Measurements from ENCODE around the gene RHBDL3.
"Not testable (repeated sequence)": the region's sequence is repeated elsewhere in the genome, so short reads cannot be mapped to it uniquely, and the experiment has no call there.

Gene RHBDL3

DNA sequence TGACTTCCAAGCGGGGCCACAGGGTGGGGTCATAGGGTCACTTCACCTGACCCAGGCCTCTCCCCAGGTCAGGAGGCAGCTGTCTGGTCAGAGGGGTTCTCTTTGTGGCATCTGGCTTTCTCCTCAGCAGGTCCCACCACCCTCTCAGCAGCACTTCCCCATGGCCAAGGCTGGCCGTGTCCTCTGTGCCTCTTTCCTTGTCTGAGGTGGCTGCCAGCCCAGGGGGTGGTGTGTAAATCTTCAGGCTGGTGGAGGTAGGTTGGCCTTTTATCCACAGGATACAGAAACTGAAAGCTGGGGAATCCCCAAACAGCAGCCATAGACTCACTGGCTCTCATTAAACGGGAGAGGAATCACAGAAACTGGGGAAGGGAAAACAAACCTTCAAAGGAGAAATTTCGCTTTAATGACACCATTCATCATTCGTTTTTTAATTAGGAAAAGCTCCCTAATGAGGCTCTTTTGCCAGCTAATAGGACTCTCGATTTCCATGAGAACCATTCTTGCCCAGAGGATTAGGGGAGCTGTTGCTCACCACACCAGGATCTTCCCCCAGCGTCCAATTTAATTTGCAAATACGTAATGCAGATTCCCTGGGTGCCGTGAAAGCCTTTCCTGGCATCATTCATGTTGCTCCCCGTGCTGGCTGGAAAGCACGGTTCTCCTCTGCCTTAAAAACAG, 58.3 kb downstream of the RHBDL3 start:
- DNase-seq (ENCODE audit: low read depth in 2 of 2) = peak in 1 of 2 donors; percentile 9

DNA sequence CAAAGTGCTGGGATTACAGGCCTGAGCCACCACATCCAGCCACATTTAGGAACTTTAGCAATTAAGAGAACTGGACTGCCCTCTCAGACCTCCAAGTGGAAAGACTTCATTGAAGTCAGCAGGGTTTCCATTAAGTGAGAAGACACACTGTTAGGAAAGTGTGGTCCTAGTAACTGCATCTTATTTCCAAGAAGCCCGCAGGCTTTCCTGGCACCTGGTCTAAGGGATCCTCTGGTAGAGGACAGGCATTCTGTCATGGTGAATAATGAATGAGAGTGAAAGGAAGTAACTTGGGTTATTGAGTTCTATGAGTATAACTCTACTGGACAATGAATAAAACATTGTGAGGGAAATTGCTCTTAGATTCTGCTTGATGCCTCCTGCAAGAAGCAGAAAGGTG, 62.3 kb downstream of the RHBDL3 start:
- DNase-seq (ENCODE audit: low read depth in 2 of 2) = no peak

DNA sequence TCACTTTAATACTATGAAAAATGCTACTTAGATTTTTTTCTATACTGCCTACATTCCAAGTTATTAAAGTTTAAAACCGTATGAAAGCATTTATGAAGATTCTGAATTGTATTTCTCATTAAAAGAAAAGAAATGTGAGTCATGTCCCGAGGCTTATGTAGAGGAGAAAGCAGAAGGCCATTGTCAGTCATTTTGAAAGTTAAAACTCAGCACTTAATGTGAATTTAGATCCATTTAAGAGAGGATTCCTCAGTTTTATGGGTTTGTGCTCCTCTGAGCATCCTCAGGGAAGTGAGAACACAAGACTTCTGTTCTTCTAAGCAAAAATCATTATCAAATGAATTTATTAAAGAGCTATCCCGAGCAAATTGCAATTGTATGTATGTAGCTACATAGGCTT, 64.5 kb downstream of the RHBDL3 start:
- DNase-seq (ENCODE audit: low read depth in 2 of 2) = no peak

DNA sequence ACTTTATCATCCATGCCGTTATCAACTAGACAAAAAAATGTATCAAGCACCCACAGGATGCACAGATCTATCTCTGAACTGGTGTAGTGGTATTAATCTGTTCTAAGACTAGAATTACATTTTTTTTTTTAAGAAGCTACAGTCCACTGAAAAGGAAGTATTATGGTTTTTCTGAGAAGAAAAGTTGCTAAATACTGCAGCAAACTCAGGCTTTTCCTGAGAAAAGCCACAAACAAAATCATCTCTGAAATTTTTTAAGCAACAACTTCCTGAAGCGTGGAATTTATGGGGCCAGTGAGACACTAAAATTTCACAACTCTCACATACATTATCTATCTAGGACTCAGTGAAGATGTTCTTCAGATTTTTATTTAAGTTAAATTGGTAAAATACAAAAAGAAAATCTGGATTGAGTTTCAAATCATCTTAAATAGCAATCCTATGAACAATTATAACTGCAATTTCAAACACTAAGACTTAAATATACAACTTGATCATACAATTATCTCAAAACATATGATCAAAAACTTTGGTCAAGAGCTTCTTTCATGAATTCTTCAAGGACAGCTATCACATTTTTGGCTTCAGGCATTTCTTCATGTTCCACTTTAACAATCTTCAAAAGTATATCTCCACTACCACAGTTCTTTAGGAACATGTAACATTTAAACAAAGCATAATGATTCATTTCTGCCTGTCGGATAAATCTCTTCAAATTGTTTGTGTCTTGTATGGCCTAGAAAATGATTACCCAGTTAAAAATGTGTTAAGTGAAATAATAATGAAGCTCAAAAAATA, 65.8 kb downstream of the RHBDL3 start:
- no peak for DNase-seq (ENCODE audit: low read depth in 2 of 2)

DNA sequence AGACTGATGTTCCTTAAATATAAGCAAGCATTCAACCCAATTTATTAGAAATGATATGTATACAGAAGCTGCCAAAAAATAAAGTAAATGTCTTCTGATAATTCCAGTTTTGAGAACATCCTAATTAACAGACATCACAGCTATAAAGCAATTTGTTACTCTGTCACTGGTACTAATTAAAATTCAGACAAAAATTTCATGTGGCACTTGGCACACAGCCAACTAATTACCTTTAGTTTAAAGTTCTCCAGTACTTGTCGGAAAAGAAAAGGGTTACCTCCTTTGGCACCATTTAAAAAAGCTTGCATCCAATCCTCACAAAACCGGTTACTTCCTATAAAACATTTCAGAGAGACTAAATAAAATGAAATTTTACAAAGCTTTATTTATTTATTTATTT, 67.6 kb downstream of the RHBDL3 start:
- DNase-seq (ENCODE audit: low read depth in 2 of 2) = no peak

DNA sequence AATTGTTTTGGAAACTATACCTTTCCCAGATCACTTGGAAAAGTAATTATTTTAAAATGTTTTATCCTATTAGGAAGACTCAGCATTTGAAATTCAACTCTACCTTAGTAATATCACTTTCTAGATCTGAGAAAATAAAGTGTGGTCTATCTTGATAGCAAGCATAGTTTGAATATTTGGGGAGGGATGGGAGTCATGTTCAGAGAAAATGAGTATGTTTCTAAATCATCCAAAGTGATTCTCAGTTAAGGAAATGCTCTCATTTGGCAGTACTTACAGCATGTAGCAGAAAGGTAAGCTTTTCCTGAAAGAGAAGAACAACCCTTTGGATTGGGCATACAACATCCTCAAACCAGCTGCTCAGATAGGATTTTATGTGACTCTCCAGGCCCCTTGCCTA, 69.4 kb downstream of the RHBDL3 start:
- no peak for DNase-seq (ENCODE audit: low read depth in 2 of 2)

DNA sequence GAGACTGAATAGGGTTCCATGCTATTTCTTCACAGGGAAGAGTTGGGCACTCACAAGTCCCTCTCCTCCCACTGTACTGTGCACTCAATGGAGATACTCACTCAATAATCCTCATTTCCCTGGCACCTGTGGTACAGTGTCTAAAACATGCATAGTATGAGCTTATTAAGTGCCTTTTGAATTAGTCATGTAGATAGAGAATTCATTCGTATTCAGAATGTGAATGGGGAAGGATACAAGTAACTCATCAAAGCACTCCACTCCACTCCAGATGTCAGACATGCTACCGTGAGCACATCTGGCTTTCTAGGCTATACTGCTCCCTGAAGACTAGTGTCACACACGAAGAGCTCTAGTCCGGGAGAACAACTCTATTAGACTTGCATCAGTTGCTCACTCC, 70.1 kb downstream of the RHBDL3 start:
- no peak for DNase-seq (ENCODE audit: low read depth in 2 of 2)

DNA sequence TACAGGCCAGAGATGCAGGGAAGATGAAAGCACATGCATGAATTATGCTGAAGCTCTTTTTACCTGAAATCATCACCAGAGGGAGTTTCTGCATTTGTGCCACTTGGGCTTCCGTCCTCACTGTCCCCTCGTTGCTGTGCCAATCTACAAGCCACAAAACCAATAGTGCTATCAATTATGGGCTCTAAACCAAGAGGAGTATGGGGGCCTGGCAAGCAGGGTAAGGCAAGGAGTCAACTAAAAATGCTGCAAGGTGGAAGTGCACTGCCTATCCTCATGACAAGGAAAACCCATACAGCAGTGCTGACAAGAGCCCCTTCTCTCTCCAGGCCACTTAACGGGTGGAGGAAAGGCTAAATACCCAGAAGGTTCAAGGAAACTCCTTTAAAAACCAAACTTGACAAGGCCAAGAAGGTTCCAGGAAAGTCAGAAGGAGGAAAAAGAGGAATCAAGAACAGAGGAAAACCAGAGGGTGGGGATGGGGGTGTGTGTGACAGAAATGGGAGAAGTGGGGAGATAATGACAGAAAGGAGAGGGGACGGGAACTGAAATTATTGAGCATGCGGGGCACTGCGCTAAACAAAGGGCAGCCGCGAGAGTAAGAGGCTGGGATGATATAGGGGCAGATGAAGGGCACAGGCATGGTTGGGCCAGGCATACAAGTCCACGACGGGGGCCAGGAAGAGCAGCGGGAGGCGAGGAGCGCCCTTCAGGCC, 75.7 kb downstream of the RHBDL3 start:
- no peak for DNase-seq (ENCODE audit: low read depth in 2 of 2)

DNA sequence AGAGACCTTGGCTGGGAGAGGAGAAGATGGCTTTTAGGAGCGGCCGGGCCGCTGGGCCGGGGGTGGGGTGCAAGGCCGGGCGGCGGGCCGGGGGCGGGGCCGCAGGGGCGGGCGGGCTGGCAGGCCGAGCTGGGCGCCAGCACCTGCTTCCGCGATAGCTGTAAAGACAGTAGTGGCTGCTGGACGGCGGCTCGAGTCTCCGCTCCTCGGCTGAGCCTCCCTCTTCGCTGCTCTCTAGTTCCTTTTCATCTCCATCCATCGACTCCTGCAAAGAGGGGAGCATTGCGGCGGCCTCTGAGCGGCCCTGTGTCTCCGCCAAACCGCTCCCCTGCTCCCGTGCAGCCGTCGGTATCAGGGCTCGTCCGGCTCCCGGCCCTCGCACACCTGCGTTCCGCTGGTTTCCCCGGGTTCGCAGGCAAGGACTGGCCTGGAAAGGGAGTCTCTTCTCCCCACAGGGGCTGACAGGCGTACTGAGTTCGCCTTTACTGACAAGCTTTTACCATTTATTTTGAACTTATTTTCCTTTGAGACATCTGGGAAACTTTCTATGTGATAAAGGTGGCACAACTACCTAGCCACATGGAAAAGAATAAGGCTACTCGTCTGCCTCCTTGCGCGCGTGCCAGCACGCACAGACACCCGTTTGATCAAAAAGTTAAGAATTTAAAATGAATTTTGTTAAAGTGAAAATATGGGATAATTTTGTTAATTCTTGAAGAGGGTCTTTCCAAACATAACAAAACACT, 76.4 kb downstream of the RHBDL3 start, which contains the start of gene C17orf75:
Gene C17orf75, minus strand, starts transcription at position 317 of the 746 bp plus-strand sequence. Its CDS starts 34 bp downstream, at position 283.
- DNase-seq (ENCODE audit: low read depth in 2 of 2) = peak; percentile 76 to 77

DNA sequence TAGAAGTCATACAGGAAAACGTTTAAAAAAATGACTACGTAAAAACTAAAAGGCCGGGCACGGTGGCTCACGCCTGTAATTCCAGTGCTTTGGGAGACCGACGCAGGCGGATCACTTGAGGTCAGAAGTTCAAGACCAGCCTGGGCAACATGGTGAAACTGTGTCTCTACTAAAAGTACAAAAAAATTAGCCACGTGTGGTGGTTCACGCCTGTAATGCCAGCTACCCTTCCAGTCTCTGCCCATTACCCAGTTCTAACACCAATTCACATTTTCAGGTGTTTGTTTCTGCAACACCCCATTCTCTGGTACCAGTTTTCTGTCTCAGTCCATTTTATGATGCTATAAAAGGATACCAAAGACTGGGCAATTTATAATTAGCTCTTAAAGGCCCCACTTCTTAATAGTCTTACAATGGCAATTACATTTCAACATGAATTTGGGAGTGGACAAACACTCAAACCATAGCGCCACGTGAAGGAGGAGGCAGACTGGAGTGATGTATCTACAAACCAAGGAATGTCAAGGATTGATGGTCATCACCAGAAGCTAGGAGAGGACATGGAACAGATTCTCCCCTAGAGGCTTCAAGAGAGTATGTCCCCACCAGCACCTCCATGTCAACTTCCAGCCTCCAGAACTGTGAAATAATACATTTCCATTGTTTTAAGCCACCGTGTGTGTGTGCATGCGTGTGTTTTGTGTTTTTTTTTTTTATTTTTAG, 77.1 kb downstream of the RHBDL3 start:
- no peak for DNase-seq (ENCODE audit: low read depth in 2 of 2)

DNA sequence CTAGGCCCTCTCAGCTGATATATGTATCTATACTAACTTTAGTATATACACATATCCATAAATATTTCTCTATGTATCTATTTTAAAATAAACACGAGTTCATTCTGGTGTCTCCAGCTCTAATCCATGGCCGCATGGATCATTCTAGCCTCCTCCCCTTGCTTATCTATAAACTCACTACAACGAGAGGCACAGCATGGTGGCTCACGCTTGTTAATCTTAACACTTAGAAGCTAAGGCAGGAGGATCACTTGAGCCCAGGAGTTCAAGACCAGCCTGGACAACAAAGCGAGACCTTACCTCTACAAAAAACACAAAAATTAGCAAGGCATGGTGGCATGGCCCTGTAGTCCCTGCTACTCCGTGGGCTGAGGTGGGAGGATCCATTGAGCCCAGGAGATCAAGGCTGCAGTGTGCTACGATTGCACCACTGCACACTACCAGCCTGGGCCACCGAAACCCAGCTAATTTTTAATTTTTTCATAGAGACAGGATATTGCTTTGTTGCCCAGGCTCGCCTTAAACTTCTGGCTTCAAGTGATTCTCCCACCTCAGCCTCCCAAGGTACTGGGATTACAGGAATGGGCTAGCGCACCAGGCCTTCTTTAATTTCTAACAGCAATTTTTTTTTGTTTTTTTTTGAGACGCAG, 80.4 kb downstream of the RHBDL3 start:
- no peak for DNase-seq (ENCODE audit: low read depth in 2 of 2)

DNA sequence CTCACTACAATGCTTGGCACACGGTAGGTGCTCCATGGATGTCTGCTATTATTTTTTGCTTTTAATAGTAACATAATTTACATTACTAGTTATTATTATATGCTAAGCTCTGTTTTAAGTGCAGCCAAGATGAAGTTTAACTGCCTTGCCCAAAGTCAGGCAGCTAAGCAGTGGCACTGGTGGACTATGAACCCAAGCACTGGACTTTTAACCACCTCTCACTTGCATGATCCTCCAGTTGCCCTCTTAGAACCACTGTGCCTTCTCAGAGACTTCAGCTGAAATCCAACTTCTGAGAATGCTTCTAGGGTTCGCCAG, 82.8 kb downstream of the RHBDL3 start:
- no peak for DNase-seq (ENCODE audit: low read depth in 2 of 2)

DNA sequence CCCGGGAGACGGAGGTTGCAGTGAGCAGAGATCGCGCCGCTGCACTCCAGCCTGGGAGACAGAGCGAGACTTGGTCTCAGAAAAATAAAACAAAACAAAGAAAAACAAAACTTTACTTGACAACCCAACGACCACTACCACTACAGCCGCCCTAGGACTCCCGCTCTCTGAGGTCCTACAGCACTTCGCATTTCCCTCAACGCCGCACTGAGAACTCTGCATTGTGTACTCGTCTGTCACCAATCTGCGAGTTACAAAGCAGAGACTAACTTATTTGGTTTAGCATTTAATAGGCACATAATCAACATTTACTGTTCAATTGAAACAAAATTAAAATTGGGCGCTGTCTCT, 83.8 kb downstream of the RHBDL3 start:
- DNase-seq (ENCODE audit: low read depth in 2 of 2) = no peak

DNA sequence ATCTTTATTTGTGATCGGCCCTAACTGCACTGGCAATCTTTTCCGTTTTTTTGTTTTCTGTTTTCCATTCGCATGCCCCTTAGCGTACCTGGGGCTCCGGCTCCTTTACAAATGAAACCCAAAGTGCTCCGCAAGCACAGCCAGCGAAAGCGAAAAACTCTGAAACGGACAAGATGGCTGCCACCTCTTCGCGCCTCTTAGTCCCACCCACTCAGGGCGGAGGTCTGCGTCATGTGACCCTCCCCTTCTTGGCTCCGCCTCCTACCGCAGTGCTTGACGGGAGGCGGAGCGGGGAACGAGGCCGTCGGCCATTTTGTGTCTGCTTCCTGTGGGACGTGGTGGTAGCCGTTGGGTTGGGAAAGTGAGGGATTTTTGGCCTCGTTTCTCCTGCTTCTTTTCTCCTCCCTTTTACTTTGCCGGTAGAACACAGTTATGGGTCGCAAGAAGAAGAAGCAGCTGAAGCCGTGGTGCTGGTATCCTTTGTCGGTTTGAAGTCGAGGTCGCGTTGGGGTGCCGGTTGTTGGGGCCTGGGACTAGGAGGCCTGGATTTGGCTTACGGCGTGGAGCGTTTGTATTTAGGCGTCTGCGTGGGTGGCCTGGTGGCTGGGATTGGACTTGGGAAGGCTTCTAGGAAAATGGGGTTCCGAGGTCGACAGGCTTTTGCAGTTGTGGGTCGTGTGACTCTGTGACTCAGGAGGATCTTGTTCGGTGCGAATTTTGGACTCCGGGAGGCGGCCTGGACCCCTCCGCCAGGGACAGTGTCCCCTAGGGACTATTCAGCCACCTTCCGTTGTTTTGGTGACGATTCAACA, 84.4 kb downstream of the RHBDL3 start, which contains the start of gene ZNF207:
Gene ZNF207, plus strand, starts transcription at position 304 of the 812 bp plus-strand sequence. Its CDS starts 129 bp downstream, at position 433.
- peak; percentile 93 to 94 for DNase-seq (ENCODE audit: low read depth in 2 of 2)

DNA sequence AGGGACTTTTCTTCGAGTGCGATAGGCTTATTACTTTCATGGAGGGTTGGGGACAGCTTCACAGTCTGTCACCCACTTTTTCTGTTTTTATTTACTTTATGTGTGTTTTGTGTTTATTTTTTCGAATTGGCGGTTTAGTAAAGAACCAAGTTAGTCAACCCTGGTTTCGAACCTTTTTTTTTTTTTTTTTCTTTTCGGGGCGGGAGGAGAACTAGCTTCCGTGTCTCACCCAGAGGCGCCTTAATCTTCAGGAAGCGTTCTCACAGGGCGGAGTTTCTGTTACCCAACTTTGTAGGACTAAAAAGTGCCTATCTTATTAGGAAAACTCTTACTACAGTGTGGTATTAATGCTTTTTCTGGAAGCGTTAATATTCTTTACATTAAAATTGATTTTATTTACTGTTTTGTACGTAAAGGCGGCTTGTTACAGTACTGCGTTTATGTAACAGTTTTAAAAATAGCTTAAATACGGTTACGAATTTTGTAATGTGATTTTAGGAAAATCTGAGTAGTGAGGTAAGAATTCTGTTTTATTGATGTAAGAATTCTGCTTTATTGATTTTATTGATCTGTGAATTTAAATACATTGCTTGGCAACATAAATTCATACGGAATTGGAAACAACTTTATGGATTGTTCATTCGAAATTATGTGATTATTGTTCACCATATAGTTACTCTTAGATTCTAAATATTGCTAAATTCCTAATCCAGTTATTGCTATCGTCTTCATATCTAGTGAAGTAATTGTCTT, 85.2 kb downstream of the RHBDL3 start:
- DNase-seq (ENCODE audit: low read depth in 2 of 2) = no peak

DNA sequence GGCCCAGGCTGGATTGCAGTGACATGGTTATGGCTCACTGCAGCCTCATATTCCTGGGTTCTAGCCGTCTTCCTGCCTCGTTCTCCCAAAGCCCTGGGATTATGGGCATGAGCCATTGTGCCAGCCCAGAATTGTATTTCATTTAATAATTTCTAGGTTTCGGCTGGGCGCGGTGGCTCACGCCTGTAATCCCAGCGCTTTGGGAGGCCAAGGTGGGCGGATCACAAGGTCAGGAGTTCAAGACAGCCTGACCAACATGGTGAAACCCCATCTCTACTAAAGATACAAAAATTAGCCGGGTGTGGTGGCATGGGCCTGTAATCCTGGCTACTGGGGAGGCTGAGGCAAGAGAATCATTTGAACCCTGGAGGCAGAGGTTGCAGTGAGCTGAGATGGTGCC, 87.1 kb downstream of the RHBDL3 start:
- DNase-seq (ENCODE audit: low read depth in 2 of 2) = not testable (repeated sequence)

DNA sequence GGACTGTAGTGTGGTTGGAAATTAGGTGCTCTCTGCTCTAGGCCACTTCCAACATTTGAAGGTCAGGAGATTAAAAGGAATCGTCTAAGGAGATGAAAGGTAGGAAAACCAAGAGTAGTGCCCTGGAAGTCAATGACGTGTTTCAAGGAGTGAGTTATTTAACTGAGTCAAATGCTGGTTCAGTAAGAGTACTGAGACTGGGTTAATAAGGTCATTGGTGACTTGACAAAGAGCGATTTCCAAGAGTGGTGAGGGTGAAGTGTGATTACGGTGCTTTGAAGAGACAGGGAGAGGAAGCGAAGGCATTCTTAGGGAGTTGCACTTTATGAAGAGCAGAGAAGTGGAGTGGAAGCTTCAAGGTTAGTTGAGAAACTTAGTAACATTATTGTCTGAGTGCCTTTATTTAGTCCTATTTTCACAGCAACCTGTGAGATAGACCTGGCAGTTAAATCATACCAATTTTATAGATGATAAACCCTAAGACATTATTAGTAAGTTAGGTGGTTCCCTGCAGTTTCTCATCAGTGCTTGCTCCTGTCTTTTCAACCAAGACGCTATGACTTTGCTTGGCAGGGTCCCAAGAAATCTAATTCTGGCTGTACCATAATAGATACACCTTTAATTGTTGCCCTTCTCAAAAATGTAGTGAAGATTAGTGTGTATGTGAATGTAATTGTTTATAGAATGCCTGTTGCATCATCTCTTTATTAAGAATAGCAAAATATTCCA, 90.2 kb downstream of the RHBDL3 start:
- DNase-seq (ENCODE audit: low read depth in 2 of 2) = no peak

DNA sequence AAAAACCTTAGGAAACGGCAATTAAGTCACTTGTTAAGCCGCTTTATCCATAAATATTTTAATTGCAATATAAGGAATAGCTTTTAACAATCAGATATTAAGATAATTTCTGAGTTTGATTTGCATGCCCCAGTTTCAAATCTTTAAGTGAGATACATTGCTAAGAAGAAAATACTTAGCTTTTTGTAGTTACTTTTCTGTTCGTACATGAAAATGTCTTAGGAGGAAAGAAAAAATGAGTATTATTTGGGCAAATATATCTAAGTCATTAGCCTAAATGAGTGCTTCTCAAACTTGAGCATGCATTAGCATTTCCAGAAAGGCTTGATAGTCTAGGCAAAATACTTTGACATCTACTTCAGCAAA, 90.7 kb downstream of the RHBDL3 start:
- no peak for DNase-seq (ENCODE audit: low read depth in 2 of 2)

DNA sequence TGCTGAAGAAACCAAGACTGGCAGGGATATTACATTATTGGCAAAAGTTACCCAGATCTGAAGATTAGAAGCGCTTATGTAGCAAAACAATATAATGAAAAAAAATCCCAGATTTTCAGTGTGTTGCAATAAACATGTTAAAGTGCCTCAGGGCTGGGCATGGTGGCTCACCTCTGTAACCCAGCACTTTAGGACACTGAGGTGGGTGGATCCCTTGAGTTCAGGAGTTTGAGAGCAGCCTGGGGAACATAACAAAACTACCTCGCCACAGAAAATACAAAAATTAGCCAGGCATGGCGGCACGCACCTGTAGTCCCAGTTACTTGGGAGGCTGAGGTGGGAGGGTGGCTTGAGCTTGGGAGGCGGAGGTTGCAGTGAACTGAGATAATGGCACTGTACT, 91.1 kb downstream of the RHBDL3 start:
- no peak for DNase-seq (ENCODE audit: low read depth in 2 of 2)

All from stimulated activated CD4-positive, alpha-beta T cell treated with anti-CD3 and anti-CD28 coated beads, Interleukin-15, amount 100 ng/mL, for 48 hours (primary cell).